GM21737 (cell line): Measurements from ENCODE around the gene BCL2A1.
A peak's percentile ranks its signal among the peaks of the same experiment; 100 is the strongest.
"Not testable (repeated sequence)": the region's sequence is repeated elsewhere in the genome, so short reads cannot be mapped to it uniquely, and the experiment has no call there.

ENCODE experiments used
- ATAC-seq: cut with Tn5 transposase; IDR thresholded peaks from one replicate; pipeline ENCODE4 v1.9.1; 2021; ENCODE audit warnings: mild to moderate bottlenecking, moderate library complexity; ENCODE audit not compliant: unreplicated experiment

BCL2A1 gene

DNA sequence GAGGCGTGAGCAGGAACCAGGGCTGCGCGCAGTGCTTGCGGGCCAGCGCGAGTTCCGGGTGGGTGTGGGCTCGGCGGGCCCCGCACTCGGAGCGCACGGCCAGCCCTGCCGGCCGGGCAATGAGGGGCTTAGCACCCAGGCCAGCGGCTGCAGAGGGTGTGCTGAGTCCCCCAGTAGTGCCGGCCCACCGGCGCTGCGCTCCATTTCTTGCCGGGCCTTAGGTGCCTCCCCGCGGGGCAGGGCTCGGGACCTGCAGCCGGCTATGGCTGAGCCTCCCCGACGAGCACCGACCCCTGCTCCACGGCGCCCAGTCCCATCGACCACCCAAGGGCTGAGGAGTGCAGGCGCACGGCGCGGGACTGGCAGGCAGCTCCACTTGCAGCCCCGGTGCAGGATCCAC is 44.9 kb downstream of the BCL2A1 start:
- not testable (repeated sequence) for ATAC-seq

DNA sequence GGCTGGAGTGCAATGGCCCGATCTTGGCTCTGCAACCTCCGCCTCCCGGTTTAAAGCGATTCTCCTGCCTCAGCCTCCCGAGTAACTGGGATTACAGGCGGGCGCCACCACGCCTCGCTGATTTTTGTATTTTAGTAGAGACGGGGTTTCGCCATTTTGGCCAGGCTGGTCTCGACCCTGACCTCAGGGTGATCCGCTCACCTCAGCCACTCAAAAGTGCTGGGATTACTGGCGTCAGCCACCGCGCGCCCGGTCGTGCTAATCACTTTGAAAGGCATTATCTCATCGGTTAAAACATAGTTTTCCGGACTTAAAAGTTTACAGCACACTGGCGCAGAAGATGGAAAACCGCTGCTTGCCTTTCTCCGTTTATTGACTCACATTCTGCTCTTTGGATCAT is 46.6 kb downstream of the BCL2A1 start:
- no peak for ATAC-seq

DNA sequence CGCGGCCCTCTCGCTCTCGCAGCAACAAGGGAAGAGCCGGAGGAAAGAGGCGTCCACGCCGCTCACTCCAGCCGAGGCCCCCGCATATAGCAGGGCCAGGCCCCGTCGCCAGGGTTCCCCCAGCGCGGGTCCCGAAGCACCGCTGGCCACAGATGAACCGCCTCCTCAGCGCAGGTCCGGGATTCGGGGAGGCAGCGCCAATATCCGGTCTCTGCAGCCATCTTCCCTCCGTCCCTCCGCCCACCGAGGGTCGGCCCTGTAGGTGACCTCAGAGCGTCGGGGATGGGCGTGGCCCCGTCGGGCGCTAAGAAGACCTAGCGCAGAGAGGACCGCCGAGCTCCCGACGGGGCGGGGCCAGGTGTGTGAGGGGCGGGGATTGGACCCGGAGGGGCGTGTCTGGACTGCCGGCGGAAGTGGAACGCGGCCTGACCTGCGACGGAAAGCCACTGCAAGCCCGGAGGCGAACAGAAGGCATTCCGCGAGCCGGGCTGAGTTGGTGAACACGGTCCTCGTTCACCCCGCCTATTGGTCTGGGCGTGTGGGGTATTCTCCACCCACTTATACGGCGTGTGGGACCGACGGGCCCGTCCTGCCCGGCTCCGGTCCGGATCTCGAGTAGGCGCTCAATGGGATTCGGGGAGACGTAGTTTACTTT is 47.4 kb downstream of the BCL2A1 start:
- peak; percentile 97 for ATAC-seq

DNA sequence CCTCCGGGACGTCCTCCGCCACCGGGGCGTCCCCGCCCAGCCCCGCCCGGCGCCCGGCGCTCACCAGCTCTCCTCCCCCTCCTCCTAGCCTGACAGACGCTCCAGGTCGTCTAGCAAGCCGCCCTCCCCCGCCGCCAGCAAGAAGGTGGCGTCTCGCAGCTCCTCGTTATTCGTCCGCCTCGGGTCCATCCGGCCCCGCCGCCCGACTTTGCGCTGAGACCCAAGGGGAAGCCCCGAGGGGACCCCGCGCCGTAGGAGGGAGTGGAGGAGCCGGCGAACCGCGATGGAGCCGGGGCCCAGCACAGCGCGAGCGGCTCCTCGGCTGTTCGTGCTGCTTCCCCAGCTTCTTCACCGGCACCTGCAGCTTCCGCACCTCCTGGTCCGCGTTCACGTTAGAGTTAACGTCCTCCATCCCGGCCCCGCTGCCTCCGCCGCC is 47.9 kb downstream of the BCL2A1 start:
- peak; percentile 37 for ATAC-seq

DNA sequence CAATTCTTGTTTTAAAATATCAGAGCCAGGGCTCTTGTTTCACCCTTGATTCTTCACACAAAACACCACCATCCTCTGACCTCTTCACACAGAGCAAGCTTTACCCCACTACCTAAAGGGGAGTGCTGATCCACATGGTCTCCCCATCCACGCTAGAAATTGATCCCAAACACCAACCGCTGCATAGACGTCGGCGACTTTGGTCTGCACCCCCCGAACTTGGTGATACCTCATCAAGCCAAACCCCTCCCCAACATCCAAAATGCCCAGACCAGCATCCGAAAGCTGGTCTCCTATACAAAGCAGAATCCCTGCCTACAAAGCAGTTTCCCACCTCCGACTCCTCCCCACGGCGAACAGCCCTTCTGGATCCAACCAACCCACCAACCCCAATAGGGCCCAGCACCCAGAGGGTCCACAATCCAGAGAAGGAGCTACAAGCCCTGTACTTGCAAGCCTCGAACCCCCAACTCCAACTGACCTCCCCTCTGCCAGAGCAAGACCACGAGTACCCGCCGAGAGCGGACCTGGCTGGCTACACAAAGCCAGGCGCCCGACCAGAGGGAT is 48.4 kb downstream of the BCL2A1 start:
- ATAC-seq: no peak

DNA sequence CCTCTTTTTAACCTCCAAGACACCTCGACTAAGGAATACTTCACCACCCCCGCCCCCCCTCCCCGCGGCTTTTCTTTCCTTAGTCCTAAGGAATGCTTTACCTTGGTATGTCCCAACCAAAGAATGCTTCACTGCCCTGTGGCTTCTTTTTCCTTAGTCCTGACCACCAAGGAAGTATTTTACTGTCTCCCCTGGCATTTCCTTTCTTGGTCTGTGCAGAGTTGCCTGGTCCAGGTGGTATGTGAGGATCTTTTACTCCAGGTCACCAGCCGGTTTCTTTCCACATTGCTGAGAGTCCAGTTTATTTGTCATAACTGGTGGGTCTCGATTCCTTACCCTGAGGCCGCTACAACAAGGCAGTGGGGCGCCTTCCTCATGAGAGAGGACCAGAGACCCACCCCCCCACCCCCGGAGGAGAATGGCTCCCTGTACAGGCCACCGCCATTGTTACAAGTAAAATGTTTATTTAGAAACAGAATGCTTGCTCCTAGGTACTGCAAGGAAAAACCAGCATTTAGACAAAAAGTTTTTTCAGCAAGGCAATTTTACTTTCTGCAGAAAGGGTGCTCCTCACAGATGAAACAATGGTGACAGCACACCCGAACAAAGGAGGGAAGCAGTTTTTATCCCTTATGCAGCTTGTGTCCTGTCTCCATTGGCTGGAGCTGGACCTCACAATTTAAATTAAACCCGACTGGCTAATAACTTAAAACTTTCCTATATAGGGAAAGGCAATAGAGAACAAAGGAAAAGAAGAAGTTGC is 51.1 kb downstream of the BCL2A1 start:
- ATAC-seq: no peak

DNA sequence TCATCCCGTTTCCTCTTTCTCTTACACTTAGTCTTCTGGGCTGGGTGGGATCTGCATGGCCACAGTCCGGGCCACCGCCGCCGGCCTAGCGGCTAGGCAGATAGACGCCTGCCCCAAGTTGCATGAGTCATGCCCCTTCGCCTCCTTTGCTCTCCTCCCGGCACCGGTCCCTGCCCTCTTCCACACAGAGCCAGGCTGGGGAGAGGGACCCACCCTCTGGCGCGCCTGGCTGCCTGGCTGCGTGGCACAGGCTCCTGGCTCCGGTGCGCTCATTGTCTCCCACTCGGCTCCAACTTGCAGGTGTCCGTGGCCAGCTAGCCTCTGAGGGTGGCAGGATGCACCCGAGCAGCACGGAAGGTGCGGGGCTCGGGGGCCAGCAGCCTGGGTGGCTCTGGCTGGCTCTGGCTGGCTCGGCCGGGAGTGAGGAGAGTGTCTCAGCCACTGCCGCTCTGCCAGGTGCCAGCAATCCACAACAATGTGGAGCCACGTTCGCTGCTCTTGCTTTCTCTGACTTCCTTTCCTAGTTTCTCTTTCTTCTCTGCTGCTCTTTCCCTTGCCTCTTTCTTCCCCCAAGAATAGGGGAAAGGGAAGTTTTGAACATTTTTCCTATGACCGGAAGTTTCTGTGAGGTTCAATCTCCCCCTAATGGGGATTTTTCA is 51.8 kb downstream of the BCL2A1 start:
- no peak for ATAC-seq

DNA sequence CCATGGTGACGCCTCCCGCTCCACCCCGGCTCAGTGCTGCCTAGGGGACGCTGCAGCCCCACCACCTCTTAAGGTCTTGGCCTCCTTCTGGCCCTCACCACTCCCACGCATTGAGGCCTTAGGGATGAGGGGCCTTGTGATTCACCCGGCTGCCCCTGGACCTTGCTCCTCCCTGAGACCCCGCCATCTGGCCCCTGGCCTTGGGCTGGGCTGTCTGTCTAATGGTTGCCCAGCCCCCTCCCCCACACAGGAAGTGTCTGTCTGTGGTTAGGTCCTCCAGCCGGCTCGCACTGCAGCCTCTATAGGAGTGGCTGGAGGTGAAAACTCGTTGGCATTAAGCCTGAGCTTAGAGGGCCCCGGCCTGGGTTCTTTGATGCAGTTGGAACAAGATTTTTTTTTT is 52.7 kb downstream of the BCL2A1 start:
- ATAC-seq: no peak

DNA sequence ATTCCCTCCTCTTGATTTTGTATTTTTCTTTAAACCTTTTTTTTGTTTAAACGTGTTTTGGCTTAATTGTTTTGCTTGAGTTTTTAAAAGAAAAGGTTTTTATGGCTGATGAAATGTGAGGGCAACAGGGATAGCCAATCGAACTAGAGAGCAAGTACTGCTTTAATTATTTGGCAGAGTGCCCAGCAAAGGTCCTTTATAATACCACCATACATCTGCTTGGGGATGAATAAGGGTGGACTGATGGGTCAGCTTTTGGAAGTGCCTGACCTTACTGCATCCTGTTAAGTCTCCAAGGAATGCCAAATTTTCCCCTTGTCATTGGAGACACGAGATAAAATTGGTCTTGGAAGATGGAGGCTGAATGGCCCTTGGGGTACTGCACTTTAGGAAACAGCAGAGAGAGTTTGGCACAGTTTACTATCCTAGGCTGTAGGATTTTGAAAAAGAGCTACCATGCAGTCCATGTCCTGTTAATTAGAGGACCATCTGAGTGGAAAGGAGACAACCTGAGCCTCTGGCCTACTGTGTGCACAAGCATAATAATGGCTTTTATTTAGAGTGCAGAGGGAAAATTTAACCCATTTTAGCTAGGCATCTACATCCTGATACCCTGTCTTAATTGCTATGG is 54.4 kb downstream of the BCL2A1 start:
- no peak for ATAC-seq

DNA sequence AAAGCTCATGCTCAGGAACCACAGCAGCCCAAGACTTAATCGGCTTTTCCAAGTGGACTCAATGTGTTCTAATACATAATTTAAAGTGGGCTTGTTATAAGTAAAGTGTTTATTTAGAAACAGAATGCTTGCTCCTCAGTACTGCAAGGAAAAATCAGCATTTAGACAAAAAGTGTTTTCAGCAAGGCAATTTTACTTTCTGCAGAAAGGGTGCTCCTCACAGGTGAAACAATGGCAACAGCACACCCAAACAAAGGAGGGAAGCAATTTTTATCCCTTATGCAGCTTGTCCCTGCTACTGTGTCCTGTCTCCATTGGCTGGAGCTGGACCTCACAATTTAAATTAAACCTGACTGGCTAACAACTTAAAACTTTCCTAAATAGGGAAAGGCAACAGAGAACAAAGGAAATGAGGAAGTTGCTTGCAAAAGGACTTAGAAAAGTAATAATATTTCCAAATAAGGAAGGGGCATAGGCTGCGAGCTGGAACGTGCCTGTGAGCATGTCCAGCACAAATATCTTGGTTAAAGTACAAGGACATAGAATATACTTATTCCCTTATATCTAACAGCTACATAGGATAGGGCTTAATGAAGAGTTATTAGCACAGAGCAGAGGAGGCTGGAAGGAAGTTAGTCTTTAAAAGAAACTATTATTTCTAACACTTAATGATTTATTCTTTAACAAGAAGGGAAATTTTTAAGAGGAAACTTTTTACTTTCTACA is 55.1 kb downstream of the BCL2A1 start:
- ATAC-seq: not testable (repeated sequence)

DNA sequence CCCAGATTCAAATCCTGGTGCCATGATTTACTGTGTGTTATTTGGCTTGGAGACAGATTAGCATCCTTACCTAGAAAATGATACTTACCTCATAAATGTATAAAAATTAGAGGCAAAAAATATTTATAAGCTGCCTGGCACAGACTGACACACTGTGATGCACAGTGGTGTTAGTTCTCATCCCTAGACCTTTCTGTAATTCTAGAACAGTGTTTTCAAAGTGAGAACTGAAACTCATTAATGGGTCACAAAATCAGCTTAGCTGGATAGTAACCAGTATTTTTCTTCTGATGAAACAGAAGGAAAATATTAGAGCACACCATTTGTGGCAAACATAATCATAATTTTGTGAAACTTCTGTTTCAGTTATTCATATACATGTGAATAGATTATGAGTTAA is 56.3 kb downstream of the BCL2A1 start:
- ATAC-seq: no peak
